Chondrocyte (in vitro differentiated cells): ENCODE data around the gene ATRIP. TPM values are rescaled to one million over a fixed set of nuclear protein-coding genes. Genes with fewer than 3 reads are reported as not detected.

Source experiments
- DNase-seq: peaks from one replicate; pipeline ENCODE4 v3.0.0; 2021; ENCODE audit warnings: mixed read lengths, low spot score
- H3K27ac Mint-ChIP-seq: one replicate; pipeline ENCODE4 v1.8.0; 2021; ENCODE audit warnings: mild to moderate bottlenecking, moderate library complexity, mixed read lengths; ENCODE audit not compliant: unreplicated experiment
- H3K27me3 Mint-ChIP-seq: 2 replicates; pipeline ENCODE4 v1.8.0; 2021; ENCODE audit warnings: low read depth, mixed read lengths
- H3K36me3 Mint-ChIP-seq: 2 replicates; pipeline ENCODE4 v1.8.0; 2021; ENCODE audit warnings: low read depth, mixed read lengths
- H3K4me1 Mint-ChIP-seq: 2 replicates; pipeline ENCODE4 v1.8.0; 2021; ENCODE audit warnings: low read depth, mild to moderate bottlenecking, mixed read lengths
- H3K4me3 Mint-ChIP-seq: one replicate; pipeline ENCODE4 v1.8.0; 2021; ENCODE audit warnings: mild to moderate bottlenecking, moderate library complexity, mixed read lengths; ENCODE audit not compliant: unreplicated experiment
- H3K9me3 Mint-ChIP-seq: 2 replicates; pipeline ENCODE4 v1.8.0; 2021; ENCODE audit warnings: low read depth, mixed read lengths
- CTCF ChIP-seq: fragments of 200-600 bp; sonication (generic); IDR thresholded peaks from 2 replicates; pipeline ENCODE4 v1.5.0; 2021; ENCODE audit warnings: antibody characterized with exemption, mild to moderate bottlenecking, moderate library complexity
- total RNA-seq: library from RNA; stranded (reverse); gene quantifications from 3 replicates; pipeline ENCODE4 v1.2.1, GENCODE V29; 2021

The ATRIP gene
- total RNA-seq, 1 donor from 2014 or later: 8.7 TPM

- no peak overlapping the region for H3K27ac Mint-ChIP-seq
- DNase-seq: no peak
- H3K4me3 Mint-ChIP-seq: no peak overlapping the region
- peaks cover under 1% of the 10 kb centered on the region for H3K36me3 Mint-ChIP-seq
- H3K27me3 Mint-ChIP-seq: no peaks in the 10 kb centered on the region
- no peak for TF ChIP-seq CTCF
- no peaks in the 10 kb centered on the region for H3K9me3 Mint-ChIP-seq
- H3K4me1 Mint-ChIP-seq: peaks cover 56% of the 10 kb centered on the region
These were observed 9.7 kb upstream of the ATRIP start for GRCh38 chr3:48436855-48437254.

- no peak overlapping the region for H3K4me3 Mint-ChIP-seq
- H3K27me3 Mint-ChIP-seq: no peaks in the 10 kb centered on the region
- H3K9me3 Mint-ChIP-seq: no peaks in the 10 kb centered on the region
- peaks cover 3% of the 10 kb centered on the region for H3K36me3 Mint-ChIP-seq
- DNase-seq: no peak
- H3K4me1 Mint-ChIP-seq: peaks cover 52% of the 10 kb centered on the region
- TF ChIP-seq CTCF: no peak
- H3K27ac Mint-ChIP-seq: no peak overlapping the region
These were observed 8.7 kb upstream of the ATRIP start for GRCh38 chr3:48437812-48438211.

GRCh38 chr3:48439820-48440589 is 6.5 kb upstream of the ATRIP start, which contains the start of the genes CCDC51 and TMA7:
Gene CCDC51, minus strand, starts transcription at chr3:48440119. Its CDS starts 4,991 bp downstream, at chr3:48435128.
Gene TMA7, plus strand, starts transcription at chr3:48440257. Its CDS starts 40 bp downstream, at chr3:48440297.
- TF ChIP-seq CTCF: peak; percentile 17
- no peaks in the 10 kb centered on the region for H3K27me3 Mint-ChIP-seq
- peak within 1 kb of the TSS; percentile 92 for H3K4me3 Mint-ChIP-seq
- no peaks in the 10 kb centered on the region for H3K9me3 Mint-ChIP-seq
- H3K36me3 Mint-ChIP-seq: peaks cover 5% of the 10 kb centered on the region
- peaks cover 31% of the 10 kb centered on the region for H3K4me1 Mint-ChIP-seq
- H3K27ac Mint-ChIP-seq: peak within 1 kb of the TSS; percentile 93
- DNase-seq: peak; percentile 99

- peaks cover 5% of the 10 kb centered on the region for H3K36me3 Mint-ChIP-seq
- TF ChIP-seq CTCF: no peak
- H3K27me3 Mint-ChIP-seq: no peaks in the 10 kb centered on the region
- H3K4me3 Mint-ChIP-seq: peak overlapping the region; percentile 92
- DNase-seq: no peak
- H3K9me3 Mint-ChIP-seq: no peaks in the 10 kb centered on the region
- H3K27ac Mint-ChIP-seq: peak overlapping the region; percentile 93
- H3K4me1 Mint-ChIP-seq: peaks cover 35% of the 10 kb centered on the region
These were observed 6.0 kb upstream of the ATRIP start for GRCh38 chr3:48440590-48440958.

- H3K27me3 Mint-ChIP-seq: no peaks in the 10 kb centered on the region
- TF ChIP-seq CTCF: no peak
- H3K9me3 Mint-ChIP-seq: no peaks in the 10 kb centered on the region
- H3K4me3 Mint-ChIP-seq: peak overlapping the region; percentile 92
- peaks cover 45% of the 10 kb centered on the region for H3K4me1 Mint-ChIP-seq
- peak overlapping the region; percentile 93 for H3K27ac Mint-ChIP-seq
- peaks cover 5% of the 10 kb centered on the region for H3K36me3 Mint-ChIP-seq
- DNase-seq: no peak
These were observed 4.6 kb upstream of the ATRIP start for GRCh38 chr3:48441940-48442339.
